Left ventricle myocardium inferior (tissue), 1 donor: Measurements from ENCODE around the gene ABCA5. TPM values are rescaled to one million over a fixed set of nuclear protein-coding genes. Genes with fewer than 3 reads are reported as not detected.
"Not testable (repeated sequence)": the region's sequence is repeated elsewhere in the genome, so short reads cannot be mapped to it uniquely, and the experiment has no call there.

Experiments
- DNase-seq: peaks from one replicate; pipeline ENCODE4 v3.0.0-alpha.2; 2020
- H3K27ac ChIP-seq: fragments of 200-600 bp; replicated peaks from 2 replicates; pipeline ENCODE4 v1.8.0; 2021
- H3K27me3 ChIP-seq: fragments of 200-600 bp; 2 replicates; pipeline ENCODE4 v1.8.0; 2021; ENCODE audit warnings: low read depth
- H3K36me3 ChIP-seq: fragments of 200-600 bp; 2 replicates; pipeline ENCODE4 v1.8.0; 2021
- H3K4me1 ChIP-seq: fragments of 200-600 bp; 2 replicates; pipeline ENCODE4 v1.8.0; 2021
- H3K4me3 ChIP-seq: fragments of 200-600 bp; 2 replicates; pipeline ENCODE4 v1.8.0; 2021; ENCODE audit warnings: mild to moderate bottlenecking, moderate library complexity
- H3K9me3 ChIP-seq: fragments of 200-600 bp; replicated peaks from 2 replicates; pipeline ENCODE4 v1.8.0; 2021
- CTCF ChIP-seq: fragments of 200-600 bp; IDR thresholded peaks from 2 replicates; pipeline ENCODE4 v1.8.0; 2021; ENCODE audit warnings: antibody characterized with exemption, mild to moderate bottlenecking, borderline replicate concordance
- intact Hi-C: fragments of 100-400 bp; cut with micrococcal nuclease; formaldehyde crosslinking; loops from one replicate; pipeline ENCODE4 v1.11.0; 2022
- total RNA-seq: library from RNA; stranded (reverse); fragmentation: NEBNext Ultra II Directional; extraction: Animal tissue kit (Norgen Biotek cat#: 25700); gene quantifications from one replicate; pipeline ENCODE4 v1.2.1, GENCODE V29; 2021
- donor health status: DM: no; HTN: yes; CAD: no; lungs with severe emphysema.

ABCA5 gene
- total RNA-seq, 1 donor from 2014 or later, result 17.1 TPM

DNA sequence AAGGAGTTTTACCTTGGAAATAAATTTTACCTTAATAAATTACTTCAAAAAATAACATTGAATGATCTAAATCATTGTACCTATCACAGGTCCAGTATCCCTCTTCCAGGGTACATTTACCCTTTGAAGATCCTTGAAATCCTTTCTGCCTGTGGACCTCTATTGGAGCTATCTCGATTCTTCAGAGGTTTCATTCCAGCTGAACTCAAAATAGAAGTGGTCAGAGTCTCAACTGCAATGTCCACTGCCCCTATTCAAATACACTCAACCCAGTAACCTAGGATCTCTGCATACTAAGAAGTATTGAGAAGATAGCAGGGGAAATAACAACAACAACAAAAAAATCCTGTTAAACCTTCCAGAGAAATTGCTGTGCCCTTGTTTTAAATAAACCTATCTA, 9.3 kb downstream of the ABCA5 start:
- intact Hi-C loops, result no loop called here
- Histone ChIP-seq H3K9me3 (no peaks in the 10 kb centered on the region), H3K27me3 (no peaks in the 10 kb centered on the region), H3K4me1 (peaks cover 3% of the 10 kb centered on the region), H3K36me3 (no peaks in the 10 kb centered on the region), H3K27ac (no peak overlapping the region), H3K4me3 (no peak overlapping the region)
- no peak for DNase-seq
- TF ChIP-seq CTCF, result no peak

DNA sequence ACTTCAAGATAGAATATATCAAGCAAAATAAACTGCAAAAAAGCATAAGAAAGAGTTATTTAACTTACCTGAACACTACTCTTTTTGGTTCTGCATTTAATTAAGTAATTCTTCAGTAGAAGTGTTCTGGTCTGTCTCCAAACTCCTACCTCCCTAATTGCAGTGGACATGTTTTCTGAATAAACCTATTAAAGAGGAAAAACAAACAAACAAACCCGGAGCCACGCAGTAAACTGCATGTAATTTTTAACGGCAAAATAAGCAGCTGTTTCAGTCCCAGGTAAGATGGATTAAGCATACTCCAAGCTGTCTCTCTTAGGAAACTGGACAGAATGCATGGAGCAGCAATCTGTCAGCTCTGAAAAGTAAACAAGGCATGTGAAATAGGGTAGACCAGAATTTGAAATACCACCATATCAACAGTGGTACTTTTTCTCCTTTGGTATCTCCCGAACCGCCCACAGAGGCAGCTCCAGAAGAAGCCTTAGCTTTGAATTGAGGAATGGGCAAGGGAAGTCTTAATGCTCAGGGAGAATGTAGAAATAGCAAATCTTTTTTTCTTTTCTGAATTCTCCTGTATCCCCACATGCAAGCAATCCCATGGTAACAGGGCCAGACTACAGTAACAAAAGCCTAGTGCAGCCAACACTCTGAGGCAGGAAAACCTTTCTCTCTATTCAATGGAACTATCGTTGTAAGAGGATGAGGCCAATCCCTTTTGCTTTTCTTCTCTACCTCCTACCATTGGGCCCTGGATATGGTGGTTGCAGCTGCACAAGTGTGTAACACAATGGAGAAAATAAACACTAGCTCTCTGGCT, 12.5 kb downstream of the ABCA5 start:
- Histone ChIP-seq H3K27me3 (no peaks in the 10 kb centered on the region), H3K4me3 (no peak overlapping the region), H3K4me1 (peaks cover 3% of the 10 kb centered on the region), H3K27ac (no peak overlapping the region), H3K36me3 (peaks cover 4% of the 10 kb centered on the region), H3K9me3 (no peaks in the 10 kb centered on the region)
- no peak for TF ChIP-seq CTCF
- intact Hi-C loops, result no loop called here
- no peak for DNase-seq

- no peak overlapping the region for H3K4me3 ChIP-seq
- no peaks in the 10 kb centered on the region for H3K4me1 ChIP-seq
- H3K9me3 ChIP-seq, result no peaks in the 10 kb centered on the region
- H3K27ac ChIP-seq, result no peak overlapping the region
- no peaks in the 10 kb centered on the region for H3K27me3 ChIP-seq
- no peak for TF ChIP-seq CTCF
- peaks cover 32% of the 10 kb centered on the region for H3K36me3 ChIP-seq
- intact Hi-C loops, result no loop called here
- DNase-seq, result no peak
Measured at GRCh38 chr17:69305177-69305576, 21.8 kb downstream of the ABCA5 start.

GRCh38 chr17:69302682-69303081, 24.3 kb downstream of the ABCA5 start:
- intact Hi-C loops, result no loop called here
- peaks cover 23% of the 10 kb centered on the region for H3K36me3 ChIP-seq
- no peaks in the 10 kb centered on the region for H3K4me1 ChIP-seq
- H3K27me3 ChIP-seq, result no peaks in the 10 kb centered on the region
- no peak overlapping the region for H3K4me3 ChIP-seq
- H3K27ac ChIP-seq, result no peak overlapping the region
- no peak for DNase-seq
- no peak for TF ChIP-seq CTCF
- H3K9me3 ChIP-seq, result no peaks in the 10 kb centered on the region

DNA sequence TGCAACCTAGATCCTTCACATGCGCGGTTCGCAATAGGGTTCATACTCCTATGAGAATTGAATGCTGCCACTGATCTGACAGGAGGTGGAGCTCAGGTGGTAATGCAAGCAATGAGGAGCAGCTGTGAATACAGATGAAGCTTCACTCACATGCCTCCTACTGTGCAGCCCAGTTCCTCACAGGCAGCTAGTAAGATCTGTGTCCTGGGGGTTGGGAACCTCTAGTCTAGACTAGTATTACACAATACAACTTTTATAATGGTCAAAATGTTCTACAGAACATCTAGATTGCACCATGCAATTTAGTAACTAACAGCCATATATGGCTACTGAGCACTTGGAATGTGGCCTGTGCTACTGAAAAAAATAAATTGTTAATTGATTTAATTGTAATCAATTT, 26.7 kb downstream of the ABCA5 start:
- H3K36me3 ChIP-seq, result peaks cover 27% of the 10 kb centered on the region
- no peak for DNase-seq
- H3K9me3 ChIP-seq, result no peaks in the 10 kb centered on the region
- H3K4me3 ChIP-seq, result no peak overlapping the region
- H3K27ac ChIP-seq, result no peak overlapping the region
- H3K27me3 ChIP-seq, result no peaks in the 10 kb centered on the region
- H3K4me1 ChIP-seq, result no peaks in the 10 kb centered on the region
- intact Hi-C loops, result no loop called here
- no peak for TF ChIP-seq CTCF

DNA sequence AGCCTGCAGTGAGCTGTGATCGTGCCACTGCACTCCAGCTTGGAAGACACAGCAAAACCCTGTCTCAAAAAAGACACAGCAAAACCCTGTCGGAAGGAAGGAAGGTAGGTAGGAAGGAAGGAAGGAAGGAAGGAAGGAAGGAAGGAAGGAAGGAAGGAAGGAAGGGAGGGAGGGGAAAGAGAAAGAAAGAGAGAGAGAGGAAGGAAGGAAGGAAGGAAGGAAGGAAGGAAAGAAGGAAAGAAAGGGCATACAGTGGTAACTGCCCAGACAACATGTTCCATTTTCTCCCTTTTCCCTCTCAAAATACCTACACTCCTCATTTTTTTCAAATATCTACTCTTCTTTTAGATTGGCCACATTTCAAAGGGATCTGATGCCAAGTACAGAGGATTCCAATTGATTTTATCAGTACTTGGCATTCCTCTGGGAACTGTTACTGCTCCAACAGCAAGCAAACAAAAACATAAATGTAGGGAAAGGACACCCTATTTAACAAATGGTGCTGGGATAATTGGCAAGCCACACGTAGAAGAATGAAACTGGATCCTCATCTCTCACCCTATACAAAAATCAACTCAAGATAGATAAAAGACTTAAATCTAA, 28.7 kb downstream of the ABCA5 start:
- H3K4me3 ChIP-seq, H3K4me1 ChIP-seq, intact Hi-C loops, DNase-seq, H3K27ac ChIP-seq, H3K9me3 ChIP-seq, H3K27me3 ChIP-seq: not testable (repeated sequence)
- H3K36me3 ChIP-seq, result peaks cover 41% of the 10 kb centered on the region
